DOHH2 (cell line): ENCODE measurements around the gene PCDH9.

Source experiments
- CTCF ChIP-seq: fragments of 200-600 bp; sonication (generic); IDR thresholded peaks from one replicate; pipeline ENCODE4 v1.5.1; 2014; ENCODE audit warnings: antibody characterized with exemption, mild to moderate bottlenecking, low read depth, low read length; ENCODE audit not compliant: poor library complexity, severe bottlenecking
- EZH2phosphoT487 ChIP-seq: fragments of 200-600 bp; sonication (generic); IDR thresholded peaks from 2 replicates; pipeline ENCODE4 v1.6.1; 2017; ENCODE audit warnings: borderline replicate concordance, mild to moderate bottlenecking, antibody characterized with exemption, low read length, moderate library complexity, mixed read lengths

DNA sequence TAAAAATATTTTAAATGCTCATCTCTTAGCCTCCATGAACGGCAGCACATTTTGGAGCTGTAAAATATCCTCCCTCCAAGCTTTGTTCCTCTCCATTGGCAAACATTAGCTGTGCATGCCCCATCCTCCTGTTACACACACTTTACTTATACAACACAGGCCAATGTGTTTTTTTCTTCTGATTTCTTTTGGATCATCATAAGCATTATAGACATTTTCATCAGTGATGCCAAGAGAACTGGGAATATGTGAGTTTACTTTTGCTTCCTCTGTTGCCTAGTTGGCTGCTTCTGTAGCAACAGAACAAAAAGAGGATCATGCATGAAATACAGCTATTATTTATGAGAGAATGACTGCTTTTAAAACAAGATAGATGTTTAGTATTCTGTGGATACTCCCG, 142.6 kb downstream of the PCDH9 start:
- no peak for TF ChIP-seq EZH2phosphoT487
- TF ChIP-seq CTCF = no peak
